GM19043 (cell line): ENCODE measurements around the gene ATF3.
A peak's percentile ranks its signal among the peaks of the same experiment; 100 is the strongest.

Experiments used
- ATAC-seq: cut with Tn5 transposase; IDR thresholded peaks from one replicate; pipeline ENCODE4 v1.9.1; 2021; ENCODE audit warnings: low read depth; ENCODE audit not compliant: unreplicated experiment

The ATF3 gene

DNA sequence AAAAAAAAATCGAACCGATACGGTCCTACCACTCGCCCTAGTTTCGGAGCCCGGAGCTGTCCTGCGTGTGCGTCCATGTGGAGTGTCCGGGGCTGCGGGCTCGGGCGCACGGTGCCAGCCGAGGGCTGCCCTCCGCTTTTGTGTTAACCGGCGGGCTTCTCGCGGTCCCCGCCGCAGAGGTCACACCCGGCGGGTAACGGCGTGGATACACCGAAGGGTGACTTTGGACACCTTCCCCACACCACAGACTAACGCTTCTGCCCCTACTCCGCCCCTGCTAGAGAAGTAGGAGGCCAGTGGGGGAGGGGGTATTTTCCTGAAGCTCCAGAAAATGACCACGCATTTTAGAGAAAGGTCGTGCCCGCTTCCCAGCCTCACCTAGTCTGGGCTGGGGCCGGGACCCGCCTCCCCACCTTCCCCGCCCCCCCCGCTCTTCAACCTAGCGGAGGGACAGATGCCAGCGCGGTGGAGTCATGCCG, 609 bp upstream of the ATF3 start:
- peak; percentile 2 for ATAC-seq

- ATAC-seq, result peak; percentile 3
Measured at GRCh38 chr1:212608959-212609700, 569 bp downstream of the ATF3 start.

- no peak for ATAC-seq
Measured at GRCh38 chr1:212609701-212610574, 1.4 kb downstream of the ATF3 start.

DNA sequence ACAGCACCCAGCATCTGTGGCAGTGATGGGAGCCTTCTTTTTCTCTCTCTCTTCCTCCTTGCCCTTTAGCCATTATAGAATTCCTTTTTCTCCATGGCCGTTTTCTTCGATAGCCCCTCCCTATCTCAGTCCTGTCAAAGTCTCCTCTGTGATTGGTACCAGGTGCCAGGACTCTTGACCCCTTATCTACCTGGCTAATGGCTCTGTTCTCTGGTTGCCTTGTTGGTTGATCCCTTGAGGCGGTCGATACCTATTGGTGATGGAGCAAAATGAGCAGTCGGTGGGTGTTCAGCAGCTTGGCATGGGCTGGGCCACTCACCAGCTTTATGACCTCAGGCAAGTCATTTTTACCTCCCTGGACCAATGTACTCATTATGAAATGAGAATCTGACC, 2.0 kb downstream of the ATF3 start:
- no peak for ATAC-seq

DNA sequence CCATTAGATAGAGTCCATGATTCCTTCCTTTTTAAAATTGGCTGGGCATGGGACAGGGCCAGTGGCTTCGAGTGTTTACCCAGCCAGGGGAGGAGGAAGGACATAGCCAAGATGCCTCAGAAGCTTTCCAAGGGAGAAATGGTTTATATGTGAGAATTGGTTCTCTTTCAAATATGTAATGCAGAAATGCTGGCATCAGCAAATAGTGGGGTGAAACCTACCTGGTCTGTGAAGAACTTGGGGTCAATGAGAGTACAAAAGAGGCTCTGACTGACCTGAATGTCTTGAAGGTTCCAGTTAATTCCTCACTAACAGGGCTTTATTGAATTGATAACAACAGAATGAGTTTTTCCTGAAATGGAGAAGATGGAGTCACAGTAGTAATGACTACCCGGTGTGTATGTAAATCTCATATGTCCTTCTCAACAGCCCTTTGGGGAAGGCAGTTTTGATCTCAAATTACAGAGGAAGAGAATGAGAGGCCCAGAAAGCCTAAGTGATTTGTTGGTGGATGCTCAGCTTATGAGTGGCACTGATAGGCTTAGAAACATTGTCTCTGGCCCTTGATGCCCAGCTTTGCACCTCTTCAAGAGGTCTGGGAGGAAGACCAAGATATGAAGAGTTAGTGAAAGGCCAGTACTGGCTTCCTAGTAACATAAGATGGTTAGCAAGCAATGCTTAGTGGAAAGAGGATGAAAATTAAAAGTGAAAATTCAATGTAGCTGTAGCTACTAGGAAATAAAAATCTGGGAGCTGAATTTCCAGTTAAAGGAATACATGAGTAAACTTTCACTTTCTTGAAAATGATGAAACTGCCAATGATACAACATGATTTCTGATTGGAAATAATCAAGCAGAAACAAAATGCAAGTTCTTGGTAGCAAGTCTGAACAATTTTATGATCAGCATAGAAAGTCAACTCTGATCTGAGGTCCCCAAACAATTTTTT, 2.7 kb downstream of the ATF3 start:
- ATAC-seq, result no peak

- ATAC-seq, result no peak
Measured at GRCh38 chr1:212612041-212612961, 3.7 kb downstream of the ATF3 start.

DNA sequence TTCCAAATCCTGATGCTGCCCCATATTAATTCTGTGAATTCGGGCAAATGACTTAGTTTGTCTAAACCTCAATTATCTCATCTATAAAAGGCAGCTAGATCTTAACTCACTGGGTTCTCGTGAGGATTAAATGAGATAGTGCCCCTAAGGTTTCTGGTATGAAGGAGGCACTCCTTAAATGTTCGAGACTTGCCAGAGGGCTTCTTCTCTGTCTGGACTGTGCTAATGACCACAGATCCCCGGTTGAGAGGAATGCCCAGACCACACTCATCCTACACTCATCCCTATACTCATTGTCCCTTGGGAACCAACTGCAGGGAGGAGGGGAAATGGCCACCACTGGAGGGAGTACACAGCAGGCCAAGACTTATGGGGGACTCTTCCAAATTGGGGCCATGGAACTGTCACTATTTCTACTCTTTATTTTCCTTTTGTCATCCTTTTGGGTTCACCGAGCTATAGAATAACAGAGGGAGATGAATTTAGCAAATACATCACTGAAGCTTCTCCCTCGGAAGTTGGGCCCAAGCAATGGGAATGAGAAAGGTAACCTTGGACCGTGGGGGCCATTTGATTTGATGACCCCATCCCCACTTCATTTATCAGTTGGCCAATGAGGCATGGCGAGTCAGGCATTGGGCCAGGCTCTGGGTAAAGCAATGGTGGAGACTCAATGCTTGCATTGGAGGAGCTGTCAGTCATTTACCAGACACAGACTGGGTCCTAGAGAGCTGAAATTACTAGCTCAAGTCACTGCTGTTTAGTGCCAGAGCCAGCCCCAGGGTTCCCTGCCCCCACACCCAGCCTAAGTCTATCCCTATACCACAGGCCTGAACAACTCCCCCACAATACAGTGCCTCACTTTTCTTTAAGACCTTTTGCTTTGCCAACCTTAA, 5.1 kb downstream of the ATF3 start:
- no peak for ATAC-seq

- no peak for ATAC-seq
Measured at GRCh38 chr1:212614453-212615200, 6.1 kb downstream of the ATF3 start.

- ATAC-seq, result no peak
Measured at GRCh38 chr1:212615201-212615470, 6.6 kb downstream of the ATF3 start.

DNA sequence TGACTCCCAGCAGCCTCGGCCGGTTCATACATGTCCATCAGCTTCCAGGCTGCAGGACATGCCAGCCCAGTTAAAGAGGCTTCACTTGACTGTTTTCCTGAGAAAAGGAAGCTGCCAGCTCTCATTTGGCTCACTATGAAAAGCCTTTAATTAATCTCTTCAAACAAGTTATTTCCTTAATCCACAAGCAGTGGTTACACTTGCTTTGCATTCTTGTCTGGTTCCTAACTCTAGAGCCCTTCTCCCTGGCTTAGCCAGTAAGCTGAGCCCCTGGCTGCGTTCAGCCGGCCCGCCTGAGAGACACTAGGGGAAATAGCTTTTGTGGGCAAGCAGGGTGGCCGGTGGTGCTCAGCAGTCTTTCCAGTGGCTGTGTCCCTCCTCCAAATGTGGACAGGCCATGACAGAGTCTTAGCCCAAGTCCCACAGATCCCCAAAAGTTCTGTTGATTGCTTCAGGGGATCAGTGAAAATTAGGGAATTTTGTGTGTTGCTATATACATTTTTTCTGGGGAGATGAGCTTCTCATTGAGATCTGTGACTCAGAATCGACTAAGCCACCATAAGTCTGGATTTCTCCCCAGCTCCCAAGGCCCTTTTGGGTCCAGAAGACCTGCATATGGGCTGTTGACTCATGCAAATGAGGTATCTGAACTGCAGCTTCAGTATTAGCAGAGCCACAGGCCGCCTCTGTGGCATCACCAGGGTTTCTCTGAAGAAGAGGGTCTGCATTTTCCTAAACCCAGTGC, 10.1 kb downstream of the ATF3 start:
- no peak for ATAC-seq

GRCh38 chr1:212620293-212620692, 11.7 kb downstream of the ATF3 start:
- no peak for ATAC-seq

- no peak for ATAC-seq
Measured at GRCh38 chr1:212621043-212621948, 12.7 kb downstream of the ATF3 start.

GRCh38 chr1:212621949-212622305, 13.4 kb downstream of the ATF3 start:
- no peak for ATAC-seq

GRCh38 chr1:212622467-212622866, 13.9 kb downstream of the ATF3 start:
- no peak for ATAC-seq

DNA sequence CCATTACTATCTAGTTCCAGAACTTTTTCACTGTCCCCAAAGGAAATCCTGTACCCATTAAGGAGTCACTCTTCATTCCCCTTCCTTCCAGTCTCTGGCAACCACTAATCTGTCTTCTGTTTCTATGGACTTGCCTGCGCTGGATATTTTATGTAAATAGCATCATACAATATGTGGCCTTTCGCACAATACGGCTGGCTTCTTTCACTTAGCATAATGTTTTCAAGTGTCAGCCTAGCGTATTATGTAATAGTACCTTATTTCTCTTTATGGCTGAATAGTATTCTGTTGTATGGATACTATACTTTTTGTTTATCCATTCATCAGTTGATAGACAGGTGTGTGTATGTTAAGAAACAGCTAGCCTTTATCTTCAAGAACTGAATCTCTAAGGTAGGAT, 14.3 kb downstream of the ATF3 start:
- ATAC-seq, result no peak

GRCh38 chr1:212623603-212624002, 15.0 kb downstream of the ATF3 start:
- ATAC-seq, result no peak
